ENCODE data around the gene SEC22B. TPM values are rescaled to one million over a fixed set of nuclear protein-coding genes. Genes with fewer than 3 reads are reported as not detected.
"Not testable (repeated sequence)": the region's sequence is repeated elsewhere in the genome, so short reads cannot be mapped to it uniquely, and the experiment has no call there.

Gene SEC22B
- total RNA-seq, 4 donors from 2014 or later: 14.6 to 25.1 (median 21.5) TPM

- Histone ChIP-seq H3K27ac (peak overlapping the region; percentile 3 to 64 (median 32)), H3K4me1 (peaks cover 0 to 4% of the 10 kb centered on the region in 2 donors), H3K9me3 (no peaks in the 10 kb centered on the region), H3K27me3 (no peaks in the 10 kb centered on the region), H3K36me3 (no peaks in the 10 kb centered on the region), H3K4me3 (peak overlapping the region in 1 of 4 donors; percentile 47)
- in situ Hi-C loops (cut with MboI; ENCODE audit: low sequenced_read_pairs in 4 of 4): no loop called here
- TF ChIP-seq CTCF (IDR thresholded peaks at IDR 0.05 in 4 of 5, conservative IDR thresholded peaks at IDR 0.05 in 1 of 5) (no peak), POLR2A (IDR thresholded peaks at IDR 0.05) (no peak)
- DNase-seq (no peak), ATAC-seq (no peak)
- intact Hi-C loops (cut with DNase I; ENCODE audit: low total_unique reads): no loop called here
Measured at GRCh38 chr1:120178799-120179756, 2.8 kb upstream of the SEC22B start.

- H3K27ac ChIP-seq; H3K27me3 ChIP-seq; in situ Hi-C loops (cut with MboI; ENCODE audit: low sequenced_read_pairs in 4 of 4); intact Hi-C loops (cut with DNase I; ENCODE audit: low total_unique reads); H3K4me1 ChIP-seq; H3K9me3 ChIP-seq; ATAC-seq; H3K36me3 ChIP-seq; DNase-seq; H3K4me3 ChIP-seq: not testable (repeated sequence)
Measured at GRCh38 chr1:120178058-120178457, 1.7 kb upstream of the SEC22B start.

GRCh38 chr1:120175688-120176087, 632 bp downstream of the SEC22B start:
- H3K9me3 ChIP-seq; intact Hi-C loops (cut with DNase I; ENCODE audit: low total_unique reads); DNase-seq; H3K36me3 ChIP-seq; in situ Hi-C loops (cut with MboI; ENCODE audit: low sequenced_read_pairs in 4 of 4); H3K27me3 ChIP-seq; H3K4me1 ChIP-seq: not testable (repeated sequence)
- peak; percentile 45 to 51 for ATAC-seq
- Histone ChIP-seq H3K4me3 (peak overlapping the region; percentile 63 to 92 (median 86)), H3K27ac (peak overlapping the region; percentile 89 to 97 (median 94))

GRCh38 chr1:120164761-120165160, 11.6 kb downstream of the SEC22B start:
- DNase-seq; intact Hi-C loops (cut with DNase I; ENCODE audit: low total_unique reads); H3K9me3 ChIP-seq; H3K27ac ChIP-seq; H3K4me1 ChIP-seq; in situ Hi-C loops (cut with MboI; ENCODE audit: low sequenced_read_pairs in 4 of 4); H3K36me3 ChIP-seq; H3K4me3 ChIP-seq; H3K27me3 ChIP-seq; ATAC-seq: not testable (repeated sequence)

GRCh38 chr1:120162015-120162414, 14.3 kb downstream of the SEC22B start:
- H3K4me3 ChIP-seq; intact Hi-C loops (cut with DNase I; ENCODE audit: low total_unique reads); ATAC-seq: not testable (repeated sequence)

GRCh38 chr1:120158495-120158894, 17.8 kb downstream of the SEC22B start:
- H3K4me3 ChIP-seq; H3K27me3 ChIP-seq; H3K36me3 ChIP-seq; H3K4me1 ChIP-seq; DNase-seq; intact Hi-C loops (cut with DNase I; ENCODE audit: low total_unique reads); in situ Hi-C loops (cut with MboI; ENCODE audit: low sequenced_read_pairs in 4 of 4); H3K9me3 ChIP-seq: not testable (repeated sequence)
- peak; percentile 17 to 20 for ATAC-seq
- peak overlapping the region in 2 of 4 donors; percentile 54 to 61 for H3K27ac ChIP-seq

More at GRCh38 chr1:120162015-120162414, 14.3 kb downstream of the SEC22B start:
- H3K9me3 ChIP-seq; H3K27ac ChIP-seq; DNase-seq; H3K4me1 ChIP-seq; H3K27me3 ChIP-seq; H3K36me3 ChIP-seq; in situ Hi-C loops (cut with MboI; ENCODE audit: low sequenced_read_pairs in 4 of 4): not testable (repeated sequence)

- ATAC-seq (peak; percentile 99 to 100), DNase-seq (peak; percentile 21 to 27)
- intact Hi-C loops (cut with DNase I; ENCODE audit: low total_unique reads); H3K36me3 ChIP-seq; in situ Hi-C loops (cut with MboI; ENCODE audit: low sequenced_read_pairs in 4 of 4); H3K27me3 ChIP-seq; H3K4me1 ChIP-seq; H3K4me3 ChIP-seq; H3K9me3 ChIP-seq: not testable (repeated sequence)
- peak overlapping the region in 3 of 4 donors; percentile 42 to 67 (median 54) for H3K27ac ChIP-seq
Measured at GRCh38 chr1:120158086-120158485, 18.2 kb downstream of the SEC22B start.

GRCh38 chr1:120150138-120150822, 26.0 kb downstream of the SEC22B start:
- ATAC-seq; H3K9me3 ChIP-seq; in situ Hi-C loops (cut with MboI; ENCODE audit: low sequenced_read_pairs in 4 of 4); intact Hi-C loops (cut with DNase I; ENCODE audit: low total_unique reads); H3K4me3 ChIP-seq; H3K27me3 ChIP-seq; H3K4me1 ChIP-seq; DNase-seq; H3K27ac ChIP-seq; H3K36me3 ChIP-seq: not testable (repeated sequence)

- H3K4me1 ChIP-seq; H3K9me3 ChIP-seq; ATAC-seq; H3K4me3 ChIP-seq; DNase-seq; H3K36me3 ChIP-seq; H3K27me3 ChIP-seq; in situ Hi-C loops (cut with MboI; ENCODE audit: low sequenced_read_pairs in 4 of 4); H3K27ac ChIP-seq; intact Hi-C loops (cut with DNase I; ENCODE audit: low total_unique reads): not testable (repeated sequence)
Measured at GRCh38 chr1:120149420-120150059, 26.8 kb downstream of the SEC22B start.
